Thoracic aorta (tissue), 2 donors: ENCODE measurements around the gene STK4. TPM values are rescaled to one million over a fixed set of nuclear protein-coding genes. Genes with fewer than 3 reads are reported as not detected.

Source experiments
- ATAC-seq: fragments of 150-250 bp; one replicate; pipeline ENCODE4 v1.8.0; 2017; ENCODE audit warnings: low read depth; ENCODE audit not compliant: insufficient number of reproducible peaks, low FRiP score
- DNase-seq: peaks from one replicate; pipeline ENCODE4 v3.0.0-alpha.2; 2020; ENCODE audit warnings: low spot score
- H3K27ac ChIP-seq, 2 donors: fragments of 200-600 bp; sonication (generic); 1 replicate in 1 of 2; 2 replicates in 1 of 2; pipeline ENCODE4 v1.5.1; 2016; ENCODE audit warnings: mild to moderate bottlenecking in 2 of 2, moderate library complexity in 2 of 2
- H3K27me3 ChIP-seq: fragments of 200-600 bp; sonication (generic); replicated peaks from 2 replicates; pipeline ENCODE4 v1.6.0; 2016; ENCODE audit warnings: mild to moderate bottlenecking; ENCODE audit not compliant: insufficient read depth
- H3K36me3 ChIP-seq: fragments of 200-600 bp; sonication (generic); one replicate; pipeline ENCODE4 v1.5.1; 2016
- H3K4me1 ChIP-seq, 2 donors: fragments of 200-600 bp; sonication (generic); 1 replicate in 1 of 2; 2 replicates in 1 of 2; pipeline versions ENCODE4 v1.5.1 to v1.6.0; 2016; ENCODE audit warnings: low read depth in 2 of 2, mild to moderate bottlenecking in 1 of 2; ENCODE audit not compliant: control insufficient read depth in 1 of 2
- H3K4me3 ChIP-seq: fragments of 200-600 bp; sonication (generic); 2 replicates; pipeline ENCODE4 v1.5.1; 2016; ENCODE audit warnings: mild to moderate bottlenecking
- H3K9me3 ChIP-seq: fragments of 200-600 bp; sonication (generic); 2 replicates; pipeline ENCODE4 v1.5.1; 2016
- CTCF ChIP-seq: fragments of 200-600 bp; sonication (generic); IDR thresholded peaks from one replicate; pipeline ENCODE4 v1.5.1; 2019; ENCODE audit warnings: antibody characterized with exemption
- total RNA-seq, 2 donors: library from RNA; depleted of rRNA; stranded (reverse); fragments of >200 nt; gene quantifications; one replicate each; pipeline versions ENCODE4 v1.1.0 to v1.2.3, GENCODE V29; 2016

STK4 gene
- total RNA-seq, 2 donors from 2014 or later: 30.3 to 47.9 TPM

DNA sequence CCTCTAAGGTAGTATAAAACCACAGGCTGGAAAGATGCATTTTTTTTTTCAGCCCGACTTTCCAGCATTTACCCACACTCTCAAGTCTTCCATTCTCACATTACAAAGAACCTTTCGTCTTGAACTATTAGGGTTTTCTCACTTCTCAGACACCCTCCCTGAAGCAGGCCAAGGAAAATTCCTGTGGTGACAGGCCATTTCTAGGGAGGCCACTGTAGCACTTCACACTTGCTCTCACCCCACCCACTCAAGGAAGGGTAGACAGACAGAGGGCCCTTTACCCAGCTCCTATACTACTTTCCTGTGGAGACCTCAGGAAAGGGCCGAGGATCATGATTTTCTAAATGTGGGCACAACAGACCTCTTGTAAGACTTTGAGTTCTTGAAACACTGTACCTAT is 106.9 kb downstream of the STK4 start:
- no peak for DNase-seq
- no peak for TF ChIP-seq CTCF
- no peaks in the 10 kb centered on the region for H3K9me3 ChIP-seq
- no peaks in the 10 kb centered on the region for H3K27me3 ChIP-seq
- no peak overlapping the region for H3K27ac ChIP-seq
- no peak overlapping the region for H3K4me3 ChIP-seq
- no peak for ATAC-seq
- no peaks in the 10 kb centered on the region for H3K4me1 ChIP-seq
- H3K36me3 ChIP-seq: peaks cover 19% of the 10 kb centered on the region

DNA sequence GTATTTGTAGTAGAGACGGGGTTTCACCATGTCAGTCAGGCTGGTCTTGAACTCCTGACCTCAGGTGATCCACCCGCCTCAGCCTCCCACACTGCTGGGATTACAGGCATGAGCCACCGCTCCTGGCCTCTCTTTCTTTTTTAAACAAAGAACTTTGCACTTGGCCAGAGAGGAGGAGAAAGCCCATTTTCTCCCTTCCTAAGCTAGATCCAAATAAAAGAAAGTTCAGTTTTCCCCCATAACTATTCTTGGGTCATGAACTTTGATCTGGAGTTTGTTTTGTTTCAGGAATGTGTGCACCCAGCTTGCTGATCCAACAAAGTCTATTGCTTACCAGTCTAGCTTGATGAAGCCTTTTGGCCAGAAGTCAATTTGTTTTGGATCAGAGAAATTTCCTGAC is 111.2 kb downstream of the STK4 start:
- no peak for DNase-seq
- H3K27me3 ChIP-seq: no peaks in the 10 kb centered on the region
- H3K4me1 ChIP-seq: no peaks in the 10 kb centered on the region
- no peak for TF ChIP-seq CTCF
- no peaks in the 10 kb centered on the region for H3K9me3 ChIP-seq
- no peak for ATAC-seq
- H3K27ac ChIP-seq: no peak overlapping the region
- H3K4me3 ChIP-seq: no peak overlapping the region
- peaks cover 24% of the 10 kb centered on the region for H3K36me3 ChIP-seq

DNA sequence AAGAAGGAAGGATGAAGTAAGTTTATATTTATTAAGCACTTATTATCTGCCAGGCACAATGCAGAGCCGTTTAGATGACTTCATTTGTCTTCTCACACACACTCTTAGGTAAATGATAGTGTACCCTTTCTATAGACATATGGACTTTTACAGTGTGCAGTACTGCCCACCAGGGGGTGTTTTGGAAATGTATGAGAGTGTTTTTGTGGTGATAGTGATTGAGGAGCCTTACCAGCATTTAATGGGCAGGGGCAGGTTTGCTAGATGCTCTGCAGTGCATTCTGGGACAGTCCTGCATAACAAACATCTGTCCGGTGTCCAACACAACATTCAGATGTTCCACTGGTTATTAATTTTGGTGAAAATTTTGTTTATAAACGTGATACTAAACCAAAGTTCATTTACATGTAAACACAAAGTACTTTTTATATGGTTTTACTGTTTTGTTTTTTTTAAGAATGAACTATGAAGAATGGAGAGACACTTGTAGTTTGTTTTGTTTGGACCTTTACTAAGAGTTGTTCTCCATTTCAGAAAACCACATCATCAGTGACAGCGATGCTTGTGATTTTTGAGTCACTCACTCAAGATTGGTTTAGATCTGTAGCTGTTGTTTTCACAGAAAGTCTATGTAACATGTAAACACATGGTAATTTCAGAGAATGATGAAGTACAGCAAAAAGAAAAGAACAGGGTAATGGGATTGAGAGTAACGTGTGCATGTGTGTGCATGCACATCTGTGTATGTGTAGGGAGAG is 114.7 kb downstream of the STK4 start:
- no peak for DNase-seq
- no peak for ATAC-seq
- Histone ChIP-seq H3K36me3 (peaks cover 19% of the 10 kb centered on the region), H3K9me3 (no peaks in the 10 kb centered on the region), H3K27me3 (no peaks in the 10 kb centered on the region), H3K4me1 (no peaks in the 10 kb centered on the region), H3K4me3 (no peak overlapping the region), H3K27ac (no peak overlapping the region)
- no peak for TF ChIP-seq CTCF

DNA sequence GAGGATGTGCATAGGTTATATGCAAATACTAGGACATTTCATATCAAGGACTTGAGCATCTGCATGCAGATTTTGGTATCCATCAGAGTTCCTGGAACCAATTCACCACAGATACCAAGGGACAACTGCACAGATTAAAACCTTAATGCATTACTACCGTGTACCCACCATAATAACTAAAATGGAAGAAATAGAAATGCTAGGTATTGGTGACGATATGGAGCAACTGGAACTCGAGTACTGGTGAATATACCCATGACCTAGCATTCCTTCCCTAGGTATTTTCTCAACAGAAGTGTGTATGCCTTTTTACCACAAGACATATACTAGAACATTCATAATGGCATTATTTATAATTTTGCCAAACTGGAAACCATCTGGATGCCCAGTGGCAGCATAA is 116.2 kb downstream of the STK4 start:
- Histone ChIP-seq H3K4me3 (no peak overlapping the region), H3K36me3 (peaks cover 8% of the 10 kb centered on the region), H3K4me1 (no peaks in the 10 kb centered on the region), H3K27me3 (no peaks in the 10 kb centered on the region), H3K27ac (no peak overlapping the region), H3K9me3 (no peaks in the 10 kb centered on the region)
- ATAC-seq (no peak), DNase-seq (no peak)
- no peak for TF ChIP-seq CTCF

DNA sequence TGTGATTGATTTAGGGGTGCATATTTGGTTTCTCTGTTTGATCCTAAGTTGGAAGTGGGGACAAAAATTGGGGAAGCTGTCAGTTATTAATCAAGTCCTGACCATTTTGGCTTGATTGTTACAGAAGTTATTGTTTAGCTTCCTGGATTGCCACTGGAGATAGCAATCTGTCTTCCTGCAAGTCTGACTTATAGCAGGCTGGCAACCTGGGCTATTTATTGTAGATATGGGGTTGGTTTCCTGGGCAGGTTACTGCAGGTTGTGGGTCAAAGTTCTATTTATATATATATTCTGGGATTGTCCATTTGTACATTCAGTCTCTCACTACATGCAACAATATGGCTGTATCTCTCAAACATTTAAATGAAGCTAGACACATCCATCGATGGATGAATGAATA is 116.8 kb downstream of the STK4 start:
- ATAC-seq (no peak), DNase-seq (no peak)
- TF ChIP-seq CTCF: no peak
- Histone ChIP-seq H3K9me3 (no peaks in the 10 kb centered on the region), H3K36me3 (peaks cover 8% of the 10 kb centered on the region), H3K4me1 (no peaks in the 10 kb centered on the region), H3K27me3 (no peaks in the 10 kb centered on the region), H3K27ac (no peak overlapping the region), H3K4me3 (no peak overlapping the region)
